A549 (cell line): ENCODE results near the gene SURF6. TPM values are rescaled to one million over a fixed set of nuclear protein-coding genes. Genes with fewer than 3 reads are reported as not detected.

ENCODE experiments used
- ATAC-seq, 2 experiments: fragments of 200-7000 bp in 1 of 2; fragments of >200 bp in 1 of 2; cut with Nextera tagmentation in 1 of 2; cut with Tn5 transposase in 1 of 2; 3 replicates each; pipeline versions ENCODE4 v1.8.0 to v1.9.1; 2018 to 2020; ENCODE audit warnings: mild to moderate bottlenecking in 1 of 2, moderate library complexity in 1 of 2
- CTCF ChIA-PET: fragments of 300-600 bp; sonication (Branson Sonifier 250); formaldehyde crosslinking; extraction: SDS; loops from one replicate; lab custom pipeline; 2021; ENCODE audit warnings: antibody characterized with exemption, inconsistent platforms; lab: Yijun Ruan, JAX
- POLR2A ChIA-PET: fragments of 350-600 bp; formaldehyde crosslinking; extraction: SDS; loops from one replicate; lab custom pipeline; 2021; ENCODE audit warnings: antibody characterized with exemption, inconsistent platforms; lab: Yijun Ruan, JAX
- DNase-seq, 2 experiments: peaks; one replicate each; pipeline versions ENCODE4 v3.0.0 to v3.0.0-alpha.2; 2011 to 2016; ENCODE audit warnings: low read depth in 1 of 2, low spot score in 1 of 2
- FAIRE-seq: peaks from 2 replicates; lab custom pipeline; 2011; peaks lifted over from hg19 to GRCh38; lab: Jason Lieb, UNC
- H3K27ac ChIP-seq, 2 experiments: fragments of >200 bp; sonication (Bioruptor Twin); formaldehyde crosslinking; 3 replicates each; pipeline ENCODE4 v1.5.1; 2016 to 2017
- H3K4me1 ChIP-seq: fragments of >200 bp; sonication (Bioruptor Twin); formaldehyde crosslinking; 3 replicates; pipeline ENCODE4 v1.6.1; 2016
- H3K4me2 ChIP-seq: fragments of >200 bp; sonication (Bioruptor Twin); formaldehyde crosslinking; 3 replicates; pipeline ENCODE4 v1.6.1; 2016
- H3K4me3 ChIP-seq: fragments of >200 bp; sonication (Bioruptor Twin); formaldehyde crosslinking; 3 replicates; pipeline ENCODE4 v1.5.1; 2016
- H3K9me3 ChIP-seq: fragments of >200 bp; sonication (Bioruptor Twin); formaldehyde crosslinking; 3 replicates; pipeline ENCODE4 v1.6.1; 2016
- ATOH8 ChIP-seq: fragments of 250-450 bp; sonication (Bioruptor Pico); IDR thresholded peaks from 2 replicates; pipeline ENCODE4 v1.5.0; 2020; ENCODE audit warnings: low read depth, mild to moderate bottlenecking, moderate library complexity
- BHLHE40 ChIP-seq: IDR thresholded peaks from 2 replicates; pipeline ENCODE4 v1.6.1; 2012; ENCODE audit warnings: low read depth, low read length, inconsistent platforms
- CBX8 ChIP-seq: fragments of 200-600 bp; sonication (generic); IDR thresholded peaks from 2 replicates; pipeline ENCODE4 v1.6.1; 2016
- EHF ChIP-seq: fragments of 250-450 bp; sonication (Bioruptor Pico); IDR thresholded peaks from 2 replicates; pipeline ENCODE4 v1.5.0; 2020; ENCODE audit warnings: mild to moderate bottlenecking
- ELK1 ChIP-seq: fragments of 150-350 bp; IDR thresholded peaks from 2 replicates; pipeline ENCODE4 v1.6.1; 2014; ENCODE audit warnings: low read depth, mild to moderate bottlenecking, low read length
- EP300 ChIP-seq, 2 experiments: fragments of >200 bp; sonication (Bioruptor Twin); formaldehyde crosslinking; IDR thresholded peaks; 2 replicates in 1 of 2; 3 replicates in 1 of 2; pipeline ENCODE4 v1.6.1; 2016 to 2017
- FOSL2 ChIP-seq, 2 experiments: fragments of 450-650 bp in 1 of 2; fragments of >200 bp in 1 of 2; sonication (Bioruptor Twin) in 1 of 2; formaldehyde crosslinking; IDR thresholded peaks; 2 replicates each; pipeline versions ENCODE4 v1.5.0 to v1.6.1; 2016 to 2020; ENCODE audit warnings: mild to moderate bottlenecking in 1 of 2, moderate library complexity in 1 of 2
- HEYL ChIP-seq: fragments of 250-450 bp; sonication (Bioruptor Pico); IDR thresholded peaks from 2 replicates; pipeline ENCODE4 v1.8.0; 2021; ENCODE audit warnings: mild to moderate bottlenecking, moderate library complexity
- HOXB5 ChIP-seq: fragments of 250-450 bp; sonication (Bioruptor Pico); IDR thresholded peaks from 2 replicates; pipeline ENCODE4 v1.5.0; 2020; ENCODE audit warnings: mild to moderate bottlenecking, moderate library complexity
- JUN ChIP-seq, 2 experiments: fragments of >200 bp; sonication (Bioruptor Twin); formaldehyde crosslinking; IDR thresholded peaks; 2 replicates in 1 of 2; 3 replicates in 1 of 2; pipeline ENCODE4 v1.6.1; 2016 to 2017
- JUNB ChIP-seq: fragments of >200 bp; sonication (Bioruptor Twin); formaldehyde crosslinking; IDR thresholded peaks from 2 replicates; pipeline ENCODE4 v1.6.1; 2016
- KDM1A ChIP-seq: fragments of 200-600 bp; sonication (generic); IDR thresholded peaks from 2 replicates; pipeline ENCODE4 v1.6.1; 2016; ENCODE audit warnings: low read depth, mild to moderate bottlenecking
- MAFK ChIP-seq: fragments of 450-650 bp; IDR thresholded peaks from 2 replicates; pipeline ENCODE4 v1.6.1; 2014; ENCODE audit not compliant: partially characterized antibody
- MAZ ChIP-seq: fragments of 150-350 bp; IDR thresholded peaks from 2 replicates; pipeline ENCODE4 v1.6.1; 2014; ENCODE audit warnings: antibody characterized with exemption, low read depth, low read length, borderline replicate concordance
- NFE2L2 ChIP-seq: fragments of 150-350 bp; conservative IDR thresholded peaks from 2 replicates; pipeline ENCODE4 v1.6.1; 2014; ENCODE audit warnings: low read length
- NR3C1 ChIP-seq: fragments of >200 bp; sonication (Bioruptor Twin); formaldehyde crosslinking; IDR thresholded peaks from 3 replicates; pipeline ENCODE4 v1.6.1; 2017
- PBX3 ChIP-seq: IDR thresholded peaks from 2 replicates; pipeline ENCODE4 v1.6.1; 2012
- RCOR1 ChIP-seq: fragments of 150-350 bp; IDR thresholded peaks from 2 replicates; pipeline ENCODE4 v1.6.1; 2014; ENCODE audit warnings: antibody characterized with exemption, low read length, low read depth
- RFX5 ChIP-seq: fragments of 450-650 bp; IDR thresholded peaks from 2 replicates; pipeline ENCODE4 v1.7.1; 2014; ENCODE audit warnings: antibody characterized with exemption, mild to moderate bottlenecking, moderate library complexity
- SMC3 ChIP-seq: fragments of >200 bp; sonication (Bioruptor Twin); formaldehyde crosslinking; IDR thresholded peaks from 3 replicates; pipeline ENCODE4 v1.6.1; 2018; ENCODE audit warnings: inconsistent platforms
- TFCP2L1 ChIP-seq: fragments of 250-450 bp; sonication (Bioruptor Pico); IDR thresholded peaks from 2 replicates; pipeline ENCODE4 v1.5.0; 2021; ENCODE audit warnings: mild to moderate bottlenecking
- ZC3H11A ChIP-seq: fragments of 450-650 bp; IDR thresholded peaks from 2 replicates; pipeline ENCODE4 v1.6.1; 2014; ENCODE audit warnings: antibody characterized with exemption, mild to moderate bottlenecking
- WGBS: methylation state at CpG from one replicate; pipeline ENCODE4 v1.1.6; 2017; ENCODE audit errors: missing lambda C conversion rate; 5-methylcytosine and 5-hydroxymethylcytosine counted together
- polyA plus RNA-seq, 4 experiments: library from polyadenylated mRNA; depleted of rRNA in 3 of 4; stranded (reverse); fragments of >200 nt; fragmentation: RNase III in 1 of 4; extraction: RNeasy Plus Mini Kit Qiagen cat#74134 plus additional on column Dnase treatment in 1 of 4; gene quantifications; 2 replicates in 3 of 4; 3 replicates in 1 of 4; pipeline ENCODE4 v1.2.3, GENCODE V29; 2011 to 2017

The SURF6 gene
- polyA plus RNA-seq, 2 of the 4 experiments (the other 2 are of a cell fraction), result 10.5 to 25.1 TPM

GRCh38 chr9:133379153-133380086 is 43.4 kb upstream of the SURF6 start:
- Histone ChIP-seq H3K27ac (no peak overlapping the region), H3K4me3 (no peak overlapping the region), H3K9me3 (no peaks in the 10 kb centered on the region), H3K4me1 (peaks cover 15% of the 10 kb centered on the region), H3K4me2 (no peak overlapping the region)
- FAIRE-seq (no peak), ATAC-seq (no peak), DNase-seq (no peak)
- whole genome bisulfite sequencing, result 91% methylated on average over 14 of the region's 14 CpGs
- no peak for TF ChIP-seq EHF (CRISPR knock-in tag)
- no peak for TF ChIP-seq PBX3
- TF ChIP-seq TFCP2L1, result no peak
- TF ChIP-seq ELK1, result no peak
- no peak for TF ChIP-seq JUNB
- no peak for TF ChIP-seq JUN (IDR thresholded peaks at IDR 0.05)
- TF ChIP-seq RCOR1, result no peak
- no peak for TF ChIP-seq MAFK
- no peak for TF ChIP-seq KDM1A
- TF ChIP-seq RFX5, result no peak
- TF ChIP-seq MAZ, result no peak
- ChIA-PET POLR2A (interaction anchor here (1.2 kb wide), 1 partner anchor 32 kb away, joined by 3 read pairs; the partner anchor contains the start of genes MED22 and RPL7A), CTCF (interaction anchor here (0.7 to 2.9 kb wide), 9 partner anchors 8 to 107 kb away, joined by 3 to 9 read pairs (median 4); no protein-coding TSS in a partner anchor)

GRCh38 chr9:133378408-133378962 is 42.5 kb upstream of the SURF6 start:
- Histone ChIP-seq H3K27ac (no peak overlapping the region), H3K9me3 (no peaks in the 10 kb centered on the region), H3K4me3 (no peak overlapping the region)
- no peak for FAIRE-seq
- CTCF ChIA-PET, result interaction anchor here (0.9 to 2.9 kb wide), 8 partner anchors 9 to 108 kb away, joined by 3 to 9 read pairs (median 4); no protein-coding TSS in a partner anchor
- no peak for TF ChIP-seq NR3C1
- TF ChIP-seq BHLHE40, result no peak
- TF ChIP-seq CBX8, result no peak
- TF ChIP-seq ATOH8 (CRISPR knock-in tag), result no peak
- no peak for TF ChIP-seq NFE2L2
- no peak for TF ChIP-seq HEYL (CRISPR knock-in tag)
- no peak for TF ChIP-seq HOXB5 (CRISPR knock-in tag)
- TF ChIP-seq EP300 (IDR thresholded peaks at IDR 0.05), result no peak
- TF ChIP-seq FOSL2 (IDR thresholded peaks at IDR 0.05), result no peak
- TF ChIP-seq FOSL2 (CRISPR knock-in tag; IDR thresholded peaks at IDR 0.05), result no peak
- no peak for TF ChIP-seq SMC3
- no peak for TF ChIP-seq ZC3H11A
- TF ChIP-seq, all 56 proteins: peak for 0
- DNase-seq (no peak), ATAC-seq (no peak)
- WGBS, result 73% methylated on average over 1 of the region's 1 CpG
- H3K4me2 ChIP-seq, result peak overlapping the region; percentile 16; the same call in 1 of the 3 replicates
- POLR2A ChIA-PET, result interaction anchor here (1.4 kb wide), 1 partner anchor 31 kb away, joined by 3 read pairs; the partner anchor contains the start of genes MED22 and RPL7A
- H3K4me1 ChIP-seq, result peaks cover 23% of the 10 kb centered on the region
